Spleen (tissue), 11 donors: ENCODE results near the gene ADAMTSL1. TPM values are rescaled to one million over a fixed set of nuclear protein-coding genes. Genes with fewer than 3 reads are reported as not detected.

Experiments
- DNase-seq: peaks from one replicate; pipeline ENCODE4 v3.0.0-alpha.2; 2020
- H3K27ac ChIP-seq, 8 donors: fragments of 200-600 bp; sonication (generic) in 7 of 8; 1 replicate in 4 of 8; 2 replicates in 4 of 8; pipeline versions ENCODE4 v1.5.0 to v1.8.0; 2016 to 2021; ENCODE audit warnings: inconsistent platforms in 4 of 8, mild to moderate bottlenecking in 4 of 8, moderate library complexity in 1 of 8
- H3K27me3 ChIP-seq, 7 donors: fragments of 200-600 bp; sonication (generic) in 6 of 7; replicated peaks in 1 of 7; 1 replicate in 4 of 7; 2 replicates in 3 of 7; pipeline versions ENCODE4 v1.5.0 to v1.8.0; 2016 to 2021; ENCODE audit warnings: inconsistent platforms in 3 of 7, mild to moderate bottlenecking in 1 of 7
- H3K36me3 ChIP-seq, 6 donors: fragments of 200-600 bp; sonication (generic) in 5 of 6; 1 replicate in 4 of 6; 2 replicates in 2 of 6; pipeline versions ENCODE4 v1.5.0 to v1.8.0; 2016 to 2021; ENCODE audit warnings: inconsistent platforms in 2 of 6
- H3K4me1 ChIP-seq, 6 donors: fragments of 200-600 bp; sonication (generic) in 5 of 6; 1 replicate in 3 of 6; 2 replicates in 3 of 6; pipeline versions ENCODE4 v1.5.0 to v1.8.0; 2016 to 2021; ENCODE audit warnings: inconsistent platforms in 3 of 6
- H3K4me3 ChIP-seq, 8 donors: fragments of 200-600 bp; sonication (generic) in 7 of 8; 1 replicate in 4 of 8; 2 replicates in 4 of 8; pipeline versions ENCODE4 v1.5.0 to v1.8.0; 2016 to 2021; ENCODE audit warnings: inconsistent platforms in 4 of 8, mild to moderate bottlenecking in 4 of 8, moderate library complexity in 2 of 8
- H3K9me3 ChIP-seq, 8 donors: fragments of 200-600 bp; sonication (generic) in 7 of 8; 1 replicate in 4 of 8; 2 replicates in 4 of 8; pipeline versions ENCODE4 v1.5.0 to v1.8.0; 2016 to 2021; ENCODE audit warnings: inconsistent platforms in 4 of 8
- CTCF ChIP-seq, 11 experiments: fragments of 200-600 bp in 7 of 11; fragments of 450-650 bp in 4 of 11; sonication (generic) in 4 of 11; IDR thresholded peaks in 8 of 11; conservative IDR thresholded peaks in 3 of 11; 1 replicate in 7 of 11; 2 replicates in 4 of 11; pipeline versions ENCODE4 v1.4.0 to v1.8.0; 2016 to 2021; ENCODE audit warnings: antibody characterized with exemption in 11 of 11, inconsistent platforms in 4 of 11, mild to moderate bottlenecking in 1 of 11
- POLR2A ChIP-seq, 3 donors: fragments of 450-650 bp; IDR thresholded peaks; one replicate each; pipeline ENCODE4 v1.5.1; 2017; ENCODE audit warnings: antibody characterized with exemption in 3 of 3, mild to moderate bottlenecking in 1 of 3
- POLR2AphosphoS5 ChIP-seq, 3 donors: sonication (generic); formaldehyde crosslinking; IDR thresholded peaks; one replicate each; pipeline ENCODE4 v1.5.1; 2017; ENCODE audit warnings: antibody characterized with exemption in 3 of 3
- WGBS, 5 donors: extraction: QIAGEN DNeasy Blood & Tissue Kit in 3 of 5; methylation state at CpG; one replicate each; pipeline versions ENCODE4 v1.1.5 to v1.1.7; 2013 to 2018; 5-methylcytosine and 5-hydroxymethylcytosine counted together
- intact Hi-C: fragments of 100-400 bp; cut with DNase I; formaldehyde crosslinking; loops from one replicate; pipeline ENCODE4 v1.15.0; 2023; ENCODE audit warnings: low total_unique reads
- polyA plus RNA-seq, 3 donors: library from polyadenylated mRNA; stranded (reverse); fragments of 200-250 nt; gene quantifications; one replicate each; pipeline ENCODE4 v1.2.1, GENCODE V29; 2013
- total RNA-seq, 7 donors: library from RNA; depleted of rRNA in 3 of 7; stranded (reverse); fragments of >200 nt in 3 of 7; fragmentation: NEBNext Ultra II Directional in 4 of 7; extraction: Animal tissue kit (Norgen Biotek cat#: 25700) in 4 of 7; gene quantifications; one replicate each; pipeline versions ENCODE4 v1.1.0 to v1.2.1, GENCODE V29; 2016 to 2021
- donor health status: healthy with polysubstance abuse.
- donor health status: DM: no; HTN: no; CAD: no; lungs with moderate emphysema.
- donor health status: DM: no; HTN: no; CAD: no.
- donor health status: Bipolar disorder and iron deficiency.
- donor health status: healthy.
- donor health status: DM: no; HTN: no; CAD: no.
- donor health status: DM: yes; HTN: yes; CAD: no.

ADAMTSL1 gene
- total and polyA plus RNA-seq, 10 donors, result 0.35 to 5.3 (median 2.2) TPM

- Histone ChIP-seq H3K4me3 (no peak overlapping the region), H3K9me3 (no peaks in the 10 kb centered on the region), H3K4me1 (peaks cover 0 to 4% (median 0%) of the 10 kb centered on the region in 6 donors), H3K27me3 (no peaks in the 10 kb centered on the region), H3K27ac (no peak overlapping the region), H3K36me3 (no peaks in the 10 kb centered on the region)
- intact Hi-C loops, result no loop called here
- 86 to 92% (median 91%) methylated on average over 10 of the region's 10 CpGs for WGBS, 5 donors
- DNase-seq, result no peak
- no peak for TF ChIP-seq CTCF (IDR thresholded peaks at IDR 0.05 in 8 of 11, conservative IDR thresholded peaks at IDR 0.05 in 3 of 11)
- no peak for TF ChIP-seq POLR2AphosphoS5 (IDR thresholded peaks at IDR 0.05)
- no peak for TF ChIP-seq POLR2A (IDR thresholded peaks at IDR 0.05)
Measured at GRCh38 chr9:18788256-18788655, 314.3 kb downstream of the ADAMTSL1 start.

GRCh38 chr9:18791074-18791473 is 317.1 kb downstream of the ADAMTSL1 start:
- 86 to 93% (median 89%) methylated on average over 5 of the region's 5 CpGs for WGBS, 5 donors
- DNase-seq, result no peak
- no peaks in the 10 kb centered on the region for H3K36me3 ChIP-seq
- H3K27ac ChIP-seq, result no peak overlapping the region
- H3K9me3 ChIP-seq, result no peaks in the 10 kb centered on the region
- H3K4me3 ChIP-seq, result no peak overlapping the region
- TF ChIP-seq CTCF (IDR thresholded peaks at IDR 0.05 in 8 of 11, conservative IDR thresholded peaks at IDR 0.05 in 3 of 11), result no peak
- TF ChIP-seq POLR2AphosphoS5 (IDR thresholded peaks at IDR 0.05), result no peak
- no peak for TF ChIP-seq POLR2A (IDR thresholded peaks at IDR 0.05)
- H3K27me3 ChIP-seq, result no peaks in the 10 kb centered on the region
- intact Hi-C loops, result no loop called here
- H3K4me1 ChIP-seq, result peaks cover 0 to 2% (median 0%) of the 10 kb centered on the region in 6 donors

GRCh38 chr9:18793122-18793521 is 319.2 kb downstream of the ADAMTSL1 start:
- no peaks in the 10 kb centered on the region for H3K9me3 ChIP-seq
- WGBS, 5 donors, result 14 to 31% (median 16%) methylated on average over 2 of the region's 2 CpGs
- no peak overlapping the region for H3K4me3 ChIP-seq
- intact Hi-C loops, result no loop called here
- no peak for TF ChIP-seq POLR2AphosphoS5 (IDR thresholded peaks at IDR 0.05)
- no peak for TF ChIP-seq POLR2A (IDR thresholded peaks at IDR 0.05)
- no peak for TF ChIP-seq CTCF (IDR thresholded peaks at IDR 0.05 in 8 of 11, conservative IDR thresholded peaks at IDR 0.05 in 3 of 11)
- no peak for DNase-seq
- H3K27me3 ChIP-seq, result no peaks in the 10 kb centered on the region
- no peaks in the 10 kb centered on the region for H3K4me1 ChIP-seq
- no peak overlapping the region for H3K27ac ChIP-seq
- H3K36me3 ChIP-seq, result no peaks in the 10 kb centered on the region

GRCh38 chr9:18795947-18796671 is 322.2 kb downstream of the ADAMTSL1 start:
- DNase-seq, result no peak
- no peaks in the 10 kb centered on the region for H3K27me3 ChIP-seq
- no peak overlapping the region for H3K4me3 ChIP-seq
- no peak overlapping the region for H3K27ac ChIP-seq
- TF ChIP-seq POLR2A (IDR thresholded peaks at IDR 0.05) (no peak), CTCF (IDR thresholded peaks at IDR 0.05 in 8 of 11, conservative IDR thresholded peaks at IDR 0.05 in 3 of 11) (no peak), POLR2AphosphoS5 (IDR thresholded peaks at IDR 0.05) (no peak)
- intact Hi-C loops, result no loop called here
- H3K36me3 ChIP-seq, result no peaks in the 10 kb centered on the region
- H3K9me3 ChIP-seq, result no peaks in the 10 kb centered on the region
- 68 to 85% (median 79%) methylated on average over 5 of the region's 5 CpGs for WGBS, 5 donors
- no peaks in the 10 kb centered on the region for H3K4me1 ChIP-seq
